Measurements from ENCODE around the gene ALDH1A2.

The ALDH1A2 gene

DNA sequence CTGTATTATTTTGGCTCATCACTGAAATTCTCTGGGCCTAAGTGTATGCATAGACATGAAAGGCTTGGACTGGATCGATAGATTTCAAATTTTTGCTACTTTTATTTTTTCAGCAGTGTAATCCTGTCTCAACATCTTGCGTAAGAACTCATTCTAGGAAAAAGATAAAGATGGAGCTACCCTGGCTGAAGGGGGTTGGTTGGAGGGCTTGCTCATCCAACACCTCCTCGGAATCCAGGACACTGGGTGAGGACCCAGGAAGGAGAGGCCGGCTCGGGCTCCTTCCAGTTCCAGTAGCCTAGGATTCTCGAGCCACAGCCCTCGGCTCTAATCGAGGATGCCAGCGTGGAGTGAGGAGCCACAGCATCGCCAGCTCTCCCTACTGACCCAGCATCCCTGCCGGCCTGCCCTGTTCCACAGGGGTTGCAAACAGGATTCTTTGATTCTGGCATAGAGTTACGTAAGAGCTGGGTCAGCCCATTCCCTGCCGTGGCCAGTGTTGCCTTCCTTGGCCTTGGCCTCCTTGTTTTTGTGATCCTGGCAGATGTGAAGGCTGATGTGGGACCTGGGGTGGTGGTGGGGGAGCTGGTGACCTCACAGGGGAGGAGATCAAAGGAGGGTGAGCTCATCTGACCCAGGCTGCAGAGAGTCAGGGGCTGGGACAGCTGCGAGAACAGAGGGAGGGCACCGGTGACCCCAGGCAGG, 149.5 kb downstream of the ALDH1A2 start:
- no peaks in the 10 kb centered on the region for H3K36me3 ChIP-seq (ENCODE audit: control insufficient read depth, insufficient read depth, low read length)
- TF ChIP-seq, protein P1, sequence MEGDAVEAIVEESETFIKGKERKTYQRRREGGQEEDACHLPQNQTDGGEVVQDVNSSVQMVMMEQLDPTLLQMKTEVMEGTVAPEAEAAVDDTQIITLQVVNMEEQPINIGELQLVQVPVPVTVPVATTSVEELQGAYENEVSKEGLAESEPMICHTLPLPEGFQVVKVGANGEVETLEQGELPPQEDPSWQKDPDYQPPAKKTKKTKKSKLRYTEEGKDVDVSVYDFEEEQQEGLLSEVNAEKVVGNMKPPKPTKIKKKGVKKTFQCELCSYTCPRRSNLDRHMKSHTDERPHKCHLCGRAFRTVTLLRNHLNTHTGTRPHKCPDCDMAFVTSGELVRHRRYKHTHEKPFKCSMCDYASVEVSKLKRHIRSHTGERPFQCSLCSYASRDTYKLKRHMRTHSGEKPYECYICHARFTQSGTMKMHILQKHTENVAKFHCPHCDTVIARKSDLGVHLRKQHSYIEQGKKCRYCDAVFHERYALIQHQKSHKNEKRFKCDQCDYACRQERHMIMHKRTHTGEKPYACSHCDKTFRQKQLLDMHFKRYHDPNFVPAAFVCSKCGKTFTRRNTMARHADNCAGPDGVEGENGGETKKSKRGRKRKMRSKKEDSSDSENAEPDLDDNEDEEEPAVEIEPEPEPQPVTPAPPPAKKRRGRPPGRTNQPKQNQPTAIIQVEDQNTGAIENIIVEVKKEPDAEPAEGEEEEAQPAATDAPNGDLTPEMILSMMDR (IDR thresholded peaks at IDR 0.05; ENCODE audit: insufficient read depth, low read length, poor library complexity, severe bottlenecking): no peak
- no peak for DNase-seq (ENCODE audit: extremely low read depth, insufficient read length)
- no peak overlapping the region for H3K4me3 ChIP-seq (replicated peaks; ENCODE audit: low read depth, low read length)
- H3K27me3 ChIP-seq (replicated peaks; ENCODE audit: control insufficient read depth, insufficient read depth, low read length): no peaks in the 10 kb centered on the region

DNA sequence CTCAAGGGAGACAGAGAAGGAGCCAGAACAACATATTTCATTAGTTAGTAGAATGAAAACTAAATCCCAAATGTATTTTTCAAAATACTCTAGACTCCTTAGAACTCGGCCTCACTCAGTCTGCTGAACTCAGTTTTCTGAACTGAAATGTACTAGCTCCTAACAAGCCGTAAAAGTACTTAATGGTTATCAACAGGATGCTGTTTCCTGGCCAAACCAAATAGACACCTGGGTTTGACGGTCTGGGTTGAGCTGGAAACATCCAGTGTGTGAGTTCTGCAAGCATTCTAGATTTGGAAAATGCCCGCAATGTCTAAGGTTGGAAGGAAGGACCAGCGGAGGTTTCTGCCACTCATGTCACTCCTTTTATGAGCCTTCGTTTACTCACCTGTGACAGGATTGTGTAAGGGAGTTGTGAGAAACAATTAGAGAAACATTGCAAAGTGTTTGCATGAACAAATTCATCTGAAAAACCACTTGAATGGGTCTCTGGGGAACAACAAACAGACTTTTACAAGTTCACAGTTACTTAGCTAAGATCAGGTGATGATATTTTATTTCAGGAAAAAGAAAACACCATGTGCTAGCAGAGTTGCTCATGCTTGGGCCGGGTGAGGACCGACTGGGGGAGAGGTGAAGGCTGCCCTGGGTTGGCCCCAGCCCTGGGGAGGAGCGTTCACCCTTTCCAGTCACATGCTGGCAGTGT, 151.0 kb downstream of the ALDH1A2 start:
- Histone ChIP-seq H3K27me3 (replicated peaks; ENCODE audit: control insufficient read depth, insufficient read depth, low read length) (no peaks in the 10 kb centered on the region), H3K4me3 (replicated peaks; ENCODE audit: low read depth, low read length) (no peak overlapping the region), H3K36me3 (ENCODE audit: control insufficient read depth, insufficient read depth, low read length) (no peaks in the 10 kb centered on the region)
- TF ChIP-seq, protein P1 (IDR thresholded peaks at IDR 0.05; ENCODE audit: insufficient read depth, low read length, poor library complexity, severe bottlenecking): no peak
- DNase-seq (ENCODE audit: extremely low read depth, insufficient read length): no peak

DNA sequence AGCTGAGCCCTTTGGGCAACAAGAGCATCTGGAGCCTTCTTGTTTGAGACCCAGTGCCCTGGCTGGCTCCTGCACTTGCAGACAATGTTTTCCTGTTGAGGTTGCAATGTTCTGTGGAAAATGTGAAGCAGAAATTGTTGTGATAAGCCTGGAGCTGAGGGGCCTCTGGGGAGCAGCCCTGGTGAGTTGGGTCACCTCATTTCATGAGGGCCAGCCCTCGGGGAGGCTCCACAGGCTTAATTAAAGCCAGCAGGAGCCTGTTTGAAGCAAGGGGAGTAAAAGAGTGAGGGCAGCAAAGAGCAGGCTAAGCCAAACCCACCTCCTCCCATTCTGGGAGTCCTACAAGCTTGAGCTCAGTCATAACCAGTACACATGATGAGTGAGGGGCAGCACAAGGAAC, 154.3 kb downstream of the ALDH1A2 start:
- Histone ChIP-seq H3K36me3 (ENCODE audit: control insufficient read depth, insufficient read depth, low read length) (no peaks in the 10 kb centered on the region), H3K27me3 (replicated peaks; ENCODE audit: control insufficient read depth, insufficient read depth, low read length) (no peaks in the 10 kb centered on the region), H3K4me3 (replicated peaks; ENCODE audit: low read depth, low read length) (no peak overlapping the region)
- TF ChIP-seq, protein P1 (IDR thresholded peaks at IDR 0.05; ENCODE audit: insufficient read depth, low read length, poor library complexity, severe bottlenecking): no peak
- no peak for DNase-seq (ENCODE audit: extremely low read depth, insufficient read length)

DNA sequence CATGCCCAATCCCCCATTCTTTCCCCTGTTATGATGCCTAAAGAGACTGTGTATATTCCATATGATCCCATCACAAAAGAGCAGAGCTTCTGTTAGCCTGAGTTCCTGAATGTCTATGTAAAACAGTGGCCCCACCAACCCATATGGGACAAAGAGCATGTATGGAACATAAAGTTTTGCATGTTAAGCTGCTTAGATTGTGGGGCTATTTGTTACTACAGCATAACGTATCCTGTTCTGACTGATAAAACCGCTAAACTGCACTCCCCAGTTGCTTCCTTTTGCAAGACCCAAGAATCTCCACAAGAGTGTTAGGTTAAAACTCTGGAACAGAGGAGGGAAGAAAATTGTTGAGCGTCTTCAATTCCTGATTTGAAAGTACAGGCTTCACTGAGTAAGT, 154.8 kb downstream of the ALDH1A2 start:
- TF ChIP-seq, protein P1 (IDR thresholded peaks at IDR 0.05; ENCODE audit: insufficient read depth, low read length, poor library complexity, severe bottlenecking): no peak
- no peaks in the 10 kb centered on the region for H3K27me3 ChIP-seq (replicated peaks; ENCODE audit: control insufficient read depth, insufficient read depth, low read length)
- H3K36me3 ChIP-seq (ENCODE audit: control insufficient read depth, insufficient read depth, low read length): no peaks in the 10 kb centered on the region
- H3K4me3 ChIP-seq (replicated peaks; ENCODE audit: low read depth, low read length): no peak overlapping the region
- no peak for DNase-seq (ENCODE audit: extremely low read depth, insufficient read length)

DNA sequence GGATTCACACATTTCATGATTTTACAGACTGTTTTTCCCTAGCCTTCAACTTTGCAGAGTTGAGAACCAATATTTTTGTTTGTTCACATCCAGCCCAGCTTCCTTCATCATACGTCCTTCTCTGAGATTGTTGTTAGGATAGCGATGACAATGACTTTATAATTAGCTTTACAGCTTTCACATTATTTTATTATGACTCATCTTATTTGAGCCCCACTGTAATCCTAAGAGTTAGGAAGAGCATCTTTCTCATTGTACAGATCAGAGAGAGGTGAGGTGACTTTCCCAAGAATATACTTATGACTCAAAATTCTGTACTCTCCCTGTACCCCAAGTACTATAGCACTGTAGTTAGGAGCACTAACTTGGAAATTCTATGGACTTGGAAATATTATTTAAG, 156.1 kb downstream of the ALDH1A2 start:
- TF ChIP-seq, protein P1 (IDR thresholded peaks at IDR 0.05; ENCODE audit: insufficient read depth, low read length, poor library complexity, severe bottlenecking): no peak
- no peaks in the 10 kb centered on the region for H3K36me3 ChIP-seq (ENCODE audit: control insufficient read depth, insufficient read depth, low read length)
- no peak for DNase-seq (ENCODE audit: extremely low read depth, insufficient read length)
- no peaks in the 10 kb centered on the region for H3K27me3 ChIP-seq (replicated peaks; ENCODE audit: control insufficient read depth, insufficient read depth, low read length)
- no peak overlapping the region for H3K4me3 ChIP-seq (replicated peaks; ENCODE audit: low read depth, low read length)
